LNCAP (cell line): Measurements from ENCODE around the gene ACTG1.

ENCODE experiments used
- TF ChIP-seq, protein P1 (sequence below): fragments of 450-650 bp; IDR thresholded peaks from 2 replicates; pipeline ENCODE4 v1.5.1; 2017; ENCODE audit warnings: mild to moderate bottlenecking

Gene ACTG1

GRCh38 chr17:81464586-81464985, 48.0 kb downstream of the ACTG1 start:
- TF ChIP-seq, protein P1, sequence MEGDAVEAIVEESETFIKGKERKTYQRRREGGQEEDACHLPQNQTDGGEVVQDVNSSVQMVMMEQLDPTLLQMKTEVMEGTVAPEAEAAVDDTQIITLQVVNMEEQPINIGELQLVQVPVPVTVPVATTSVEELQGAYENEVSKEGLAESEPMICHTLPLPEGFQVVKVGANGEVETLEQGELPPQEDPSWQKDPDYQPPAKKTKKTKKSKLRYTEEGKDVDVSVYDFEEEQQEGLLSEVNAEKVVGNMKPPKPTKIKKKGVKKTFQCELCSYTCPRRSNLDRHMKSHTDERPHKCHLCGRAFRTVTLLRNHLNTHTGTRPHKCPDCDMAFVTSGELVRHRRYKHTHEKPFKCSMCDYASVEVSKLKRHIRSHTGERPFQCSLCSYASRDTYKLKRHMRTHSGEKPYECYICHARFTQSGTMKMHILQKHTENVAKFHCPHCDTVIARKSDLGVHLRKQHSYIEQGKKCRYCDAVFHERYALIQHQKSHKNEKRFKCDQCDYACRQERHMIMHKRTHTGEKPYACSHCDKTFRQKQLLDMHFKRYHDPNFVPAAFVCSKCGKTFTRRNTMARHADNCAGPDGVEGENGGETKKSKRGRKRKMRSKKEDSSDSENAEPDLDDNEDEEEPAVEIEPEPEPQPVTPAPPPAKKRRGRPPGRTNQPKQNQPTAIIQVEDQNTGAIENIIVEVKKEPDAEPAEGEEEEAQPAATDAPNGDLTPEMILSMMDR: no peak

- TF ChIP-seq, protein P1: no peak
Observed at GRCh38 chr17:81463506-81463905, 49.1 kb downstream of the ACTG1 start.

GRCh38 chr17:81462506-81463125, 50.0 kb downstream of the ACTG1 start:
- TF ChIP-seq, protein P1: no peak

DNA sequence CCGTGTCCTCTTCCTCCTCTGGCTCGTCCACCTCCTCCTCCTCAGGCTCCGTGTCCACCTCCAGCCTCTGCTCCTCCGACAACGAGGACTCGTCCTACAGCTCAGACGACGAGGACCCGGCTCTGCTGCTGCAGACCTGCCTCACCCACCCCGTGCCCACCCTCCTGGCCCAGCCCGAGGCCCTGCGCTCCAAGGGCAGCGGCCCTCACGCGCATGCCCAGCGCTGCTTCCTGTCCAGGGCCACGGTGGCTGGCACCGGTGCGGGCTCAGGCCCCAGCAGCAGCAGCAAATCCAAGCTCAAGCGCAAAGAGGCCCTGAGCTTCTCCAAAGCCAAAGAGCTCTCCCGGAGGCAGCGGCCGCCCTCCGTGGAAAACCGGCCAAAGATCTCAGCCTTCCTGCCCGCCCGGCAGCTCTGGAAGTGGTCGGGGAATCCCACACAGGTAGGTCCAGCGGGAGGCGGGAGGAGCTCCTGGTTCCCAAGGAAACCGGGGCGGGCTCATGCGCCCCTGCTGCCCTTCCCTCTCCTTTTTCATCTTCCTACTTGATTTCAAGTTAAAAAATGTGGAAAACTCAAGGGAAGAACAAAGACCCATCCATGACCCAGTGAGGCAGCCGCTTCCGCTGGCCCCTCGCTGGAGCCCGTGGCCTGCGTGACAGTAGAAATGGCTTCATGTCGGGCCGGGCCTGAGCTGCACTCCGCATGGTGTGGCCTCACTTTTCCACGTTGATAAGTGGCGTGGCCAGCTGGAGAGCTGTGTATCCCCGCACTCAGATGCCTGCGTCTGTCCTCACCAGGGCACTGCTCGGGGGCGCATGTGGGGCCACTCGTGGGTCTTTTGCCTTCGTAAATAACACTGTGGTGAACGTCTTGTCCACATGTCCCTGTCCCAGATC, 50.7 kb downstream of the ACTG1 start:
- TF ChIP-seq, protein P1: no peak

GRCh38 chr17:81460856-81461460, 51.6 kb downstream of the ACTG1 start:
- TF ChIP-seq, protein P1: no peak
